ELF-1 (cell line): ENCODE results near the gene TTLL11.
"Not testable (repeated sequence)": the region's sequence is repeated elsewhere in the genome, so short reads cannot be mapped to it uniquely, and the experiment has no call there.

Source experiments
- DNase-seq: peaks from one replicate; pipeline ENCODE4 v3.0.0-alpha.2; 2016; ENCODE audit warnings: low read depth, low spot score

Gene TTLL11

GRCh38 chr9:122080986-122081385 is 12.1 kb downstream of the TTLL11 start:
- DNase-seq: no peak

GRCh38 chr9:122078557-122078956 is 14.6 kb downstream of the TTLL11 start:
- no peak for DNase-seq

- no peak for DNase-seq
These were observed 16.3 kb downstream of the TTLL11 start for GRCh38 chr9:122076773-122077172.

- no peak for DNase-seq
These were observed 17.0 kb downstream of the TTLL11 start for GRCh38 chr9:122076117-122076516.

- no peak for DNase-seq
These were observed 17.7 kb downstream of the TTLL11 start for GRCh38 chr9:122075135-122076030.

- DNase-seq: no peak
These were observed 21.4 kb downstream of the TTLL11 start for GRCh38 chr9:122071715-122072114.

GRCh38 chr9:122070728-122071515 is 22.2 kb downstream of the TTLL11 start:
- no peak for DNase-seq

GRCh38 chr9:122066680-122067079 is 26.4 kb downstream of the TTLL11 start:
- not testable (repeated sequence) for DNase-seq

- no peak for DNase-seq
These were observed 27.0 kb downstream of the TTLL11 start for GRCh38 chr9:122065923-122066629.

- no peak for DNase-seq
These were observed 32.6 kb downstream of the TTLL11 start for GRCh38 chr9:122060481-122060880.

GRCh38 chr9:122059955-122060324 is 33.2 kb downstream of the TTLL11 start:
- no peak for DNase-seq

- no peak for DNase-seq
These were observed 33.7 kb downstream of the TTLL11 start for GRCh38 chr9:122059214-122059954.

GRCh38 chr9:122058709-122059108 is 34.4 kb downstream of the TTLL11 start:
- no peak for DNase-seq

- no peak for DNase-seq
These were observed 35.1 kb downstream of the TTLL11 start for GRCh38 chr9:122058051-122058450.

- DNase-seq: no peak
These were observed 35.9 kb downstream of the TTLL11 start for GRCh38 chr9:122057211-122057610.

- DNase-seq: peak; percentile 62
These were observed 36.6 kb downstream of the TTLL11 start for GRCh38 chr9:122056484-122056883.

- DNase-seq: no peak
These were observed 37.4 kb downstream of the TTLL11 start for GRCh38 chr9:122055701-122056100.

- DNase-seq: no peak
These were observed 39.3 kb downstream of the TTLL11 start for GRCh38 chr9:122053567-122054350.

GRCh38 chr9:122053064-122053463 is 40.0 kb downstream of the TTLL11 start:
- DNase-seq: no peak
